Dermis blood vessel endothelial cell (primary cell): ENCODE measurements around the gene EIF2D. TPM values are rescaled to one million over a fixed set of nuclear protein-coding genes. Genes with fewer than 3 reads are reported as not detected.

Experiments
- DNase-seq: peaks from one replicate; pipeline ENCODE4 v3.0.0; 2010
- total RNA-seq: library from RNA; depleted of rRNA; stranded (reverse); fragments of >200 nt; gene quantifications from 2 replicates; pipeline ENCODE4 v1.2.3, GENCODE V29; 2014

The EIF2D gene
- total RNA-seq, 1 donor from 2014 or later, result 69.9 TPM

GRCh38 chr1:206569556-206569955, 42.7 kb downstream of the EIF2D start:
- no peak for DNase-seq

- DNase-seq, result no peak
Observed at GRCh38 chr1:206568779-206569352, 43.4 kb downstream of the EIF2D start.

- no peak for DNase-seq
Observed at GRCh38 chr1:206568256-206568655, 44.0 kb downstream of the EIF2D start.

GRCh38 chr1:206566999-206567398, 45.3 kb downstream of the EIF2D start:
- no peak for DNase-seq

GRCh38 chr1:206565995-206566394, 46.3 kb downstream of the EIF2D start:
- no peak for DNase-seq

GRCh38 chr1:206563367-206564207, 48.7 kb downstream of the EIF2D start:
- no peak for DNase-seq

GRCh38 chr1:206560007-206560716, 52.1 kb downstream of the EIF2D start:
- DNase-seq, result no peak

GRCh38 chr1:206559672-206559995, 52.6 kb downstream of the EIF2D start:
- DNase-seq, result no peak

- no peak for DNase-seq
Observed at GRCh38 chr1:206558794-206559671, 53.2 kb downstream of the EIF2D start.

GRCh38 chr1:206557636-206558473, 54.4 kb downstream of the EIF2D start:
- no peak for DNase-seq

- DNase-seq, result peak; percentile 44
Observed at GRCh38 chr1:206556750-206557635, 55.3 kb downstream of the EIF2D start.

GRCh38 chr1:206556047-206556749, 56.1 kb downstream of the EIF2D start:
- no peak for DNase-seq

- DNase-seq, result no peak
Observed at GRCh38 chr1:206555473-206555935, 56.8 kb downstream of the EIF2D start.

- DNase-seq, result no peak
Observed at GRCh38 chr1:206554701-206555472, 57.4 kb downstream of the EIF2D start.

GRCh38 chr1:206554211-206554610, 58.1 kb downstream of the EIF2D start:
- no peak for DNase-seq

- DNase-seq, result no peak
Observed at GRCh38 chr1:206551986-206552326, 60.3 kb downstream of the EIF2D start.

GRCh38 chr1:206551296-206551985, 60.8 kb downstream of the EIF2D start:
- no peak for DNase-seq

GRCh38 chr1:206550446-206550845, 61.8 kb downstream of the EIF2D start:
- peak; percentile 5 for DNase-seq

- no peak for DNase-seq
Observed at GRCh38 chr1:206547104-206547503, 65.2 kb downstream of the EIF2D start.
